Neural crest cell (in vitro differentiated cells): Measurements from ENCODE around the gene TMEM255B. TPM values are rescaled to one million over a fixed set of nuclear protein-coding genes. Genes with fewer than 3 reads are reported as not detected.
"Not testable (repeated sequence)": the region's sequence is repeated elsewhere in the genome, so short reads cannot be mapped to it uniquely, and the experiment has no call there.

Experiments
- DNase-seq: peaks from one replicate; pipeline ENCODE4 v3.0.0; 2021; ENCODE audit warnings: low read depth, mixed read lengths, low spot score
- H3K27ac Mint-ChIP-seq: one replicate; pipeline ENCODE4 v1.8.0; 2021; ENCODE audit warnings: mild to moderate bottlenecking, mixed read lengths; ENCODE audit not compliant: unreplicated experiment
- H3K27me3 Mint-ChIP-seq: 2 replicates; pipeline ENCODE4 v1.8.0; 2021; ENCODE audit warnings: low read depth, mild to moderate bottlenecking, mixed read lengths
- H3K36me3 Mint-ChIP-seq: 2 replicates; pipeline ENCODE4 v1.8.0; 2021; ENCODE audit warnings: low read depth, mild to moderate bottlenecking, mixed read lengths
- H3K4me1 Mint-ChIP-seq: 2 replicates; pipeline ENCODE4 v1.8.0; 2021; ENCODE audit warnings: mixed read lengths
- H3K4me3 Mint-ChIP-seq: one replicate; pipeline ENCODE4 v1.8.0; 2021; ENCODE audit warnings: mild to moderate bottlenecking, mixed read lengths
- H3K9me3 Mint-ChIP-seq: 2 replicates; pipeline ENCODE4 v1.8.0; 2021; ENCODE audit warnings: mixed read lengths
- CTCF ChIP-seq: fragments of 200-600 bp; sonication (generic); conservative IDR thresholded peaks from 2 replicates; pipeline ENCODE4 v1.5.0; 2021; ENCODE audit warnings: antibody characterized with exemption, mild to moderate bottlenecking
- total RNA-seq: library from RNA; stranded (reverse); gene quantifications from 2 replicates; pipeline ENCODE4 v1.2.1, GENCODE V29; 2021

TMEM255B gene
- total RNA-seq, 1 donor from 2014 or later = 2.4 TPM

GRCh38 chr13:113792236-113792770 lies 33.3 kb downstream of the TMEM255B start:
- H3K27me3 Mint-ChIP-seq = no peaks in the 10 kb centered on the region
- H3K36me3 Mint-ChIP-seq = no peaks in the 10 kb centered on the region
- H3K9me3 Mint-ChIP-seq = no peaks in the 10 kb centered on the region
- no peaks in the 10 kb centered on the region for H3K4me1 Mint-ChIP-seq
- H3K4me3 Mint-ChIP-seq = no peak overlapping the region
- DNase-seq = no peak
- no peak overlapping the region for H3K27ac Mint-ChIP-seq
- no peak for TF ChIP-seq CTCF

- DNase-seq = no peak
- H3K36me3 Mint-ChIP-seq = no peaks in the 10 kb centered on the region
- H3K4me1 Mint-ChIP-seq = no peaks in the 10 kb centered on the region
- H3K27ac Mint-ChIP-seq = no peak overlapping the region
- TF ChIP-seq CTCF = no peak
- H3K27me3 Mint-ChIP-seq = no peaks in the 10 kb centered on the region
- H3K9me3 Mint-ChIP-seq = no peaks in the 10 kb centered on the region
- no peak overlapping the region for H3K4me3 Mint-ChIP-seq
Measured at GRCh38 chr13:113792886-113793717, 34.1 kb downstream of the TMEM255B start.

- Mint-ChIP-seq H3K36me3 (no peaks in the 10 kb centered on the region), H3K27me3 (no peaks in the 10 kb centered on the region), H3K9me3 (no peaks in the 10 kb centered on the region), H3K4me1 (no peaks in the 10 kb centered on the region), H3K4me3 (no peak overlapping the region), H3K27ac (no peak overlapping the region)
- TF ChIP-seq CTCF = no peak
- DNase-seq = no peak
Measured at GRCh38 chr13:113793718-113794085, 34.7 kb downstream of the TMEM255B start.

- no peaks in the 10 kb centered on the region for H3K9me3 Mint-ChIP-seq
- no peak for TF ChIP-seq CTCF
- H3K27ac Mint-ChIP-seq = no peak overlapping the region
- no peak for DNase-seq
- no peak overlapping the region for H3K4me3 Mint-ChIP-seq
- H3K4me1 Mint-ChIP-seq = no peaks in the 10 kb centered on the region
- no peaks in the 10 kb centered on the region for H3K36me3 Mint-ChIP-seq
- no peaks in the 10 kb centered on the region for H3K27me3 Mint-ChIP-seq
Measured at GRCh38 chr13:113794086-113794485, 35.1 kb downstream of the TMEM255B start.

GRCh38 chr13:113794764-113795173 lies 35.7 kb downstream of the TMEM255B start:
- no peaks in the 10 kb centered on the region for H3K27me3 Mint-ChIP-seq
- H3K4me3 Mint-ChIP-seq = no peak overlapping the region
- H3K9me3 Mint-ChIP-seq = no peaks in the 10 kb centered on the region
- no peak for DNase-seq
- H3K36me3 Mint-ChIP-seq = no peaks in the 10 kb centered on the region
- H3K4me1 Mint-ChIP-seq = no peaks in the 10 kb centered on the region
- no peak overlapping the region for H3K27ac Mint-ChIP-seq
- TF ChIP-seq CTCF = no peak

- not testable (repeated sequence) for H3K9me3 Mint-ChIP-seq, H3K4me3 Mint-ChIP-seq, DNase-seq, H3K4me1 Mint-ChIP-seq, H3K27ac Mint-ChIP-seq, H3K27me3 Mint-ChIP-seq, H3K36me3 Mint-ChIP-seq
Measured at GRCh38 chr13:113795362-113795761, 36.3 kb downstream of the TMEM255B start.
